Neural cell (in vitro differentiated cells): Measurements from ENCODE around the gene TPRG1. TPM values are rescaled to one million over a fixed set of nuclear protein-coding genes. Genes with fewer than 3 reads are reported as not detected.

ENCODE experiments used
- H2AFZ ChIP-seq: fragments of 200-600, 300-800 bp; sonication (generic), shearing (Covaris generic); 2 replicates; pipeline ENCODE4 v1.6.0; 2014; ENCODE audit warnings: low read depth, mild to moderate bottlenecking, antibody characterized with exemption, low read length, moderate library complexity
- H3F3A ChIP-seq: fragments of 200-600 bp; shearing (Covaris generic); 2 replicates; pipeline ENCODE4 v1.6.1; 2016; ENCODE audit warnings: mild to moderate bottlenecking, moderate library complexity, mixed read lengths, antibody characterized with exemption, low read length; ENCODE audit not compliant: insufficient read depth, poor library complexity, severe bottlenecking
- H3K27ac ChIP-seq: fragments of 200-600, 300-800 bp; sonication (generic), shearing (Covaris generic); 2 replicates; pipeline ENCODE4 v1.5.1; 2014; ENCODE audit warnings: mild to moderate bottlenecking, low read length, moderate library complexity
- H3K27me3 ChIP-seq: fragments of 300-800, 200-600 bp; sonication (generic), shearing (Covaris generic); 2 replicates; pipeline ENCODE4 v1.6.0; 2014; ENCODE audit warnings: mild to moderate bottlenecking, low read depth, low read length, moderate library complexity; ENCODE audit not compliant: insufficient read depth
- H3K36me3 ChIP-seq: fragments of 300-800, 200-600 bp; sonication (generic), shearing (Covaris generic); 2 replicates; pipeline ENCODE4 v1.5.1; 2014; ENCODE audit warnings: mild to moderate bottlenecking, antibody characterized with exemption, low read length, moderate library complexity; ENCODE audit not compliant: insufficient read depth
- H3K4me2 ChIP-seq: fragments of 300-800, 200-600 bp; sonication (generic), shearing (Covaris generic); 2 replicates; pipeline ENCODE4 v1.6.0; 2014; ENCODE audit warnings: mild to moderate bottlenecking, low read length
- H3K4me3 ChIP-seq: fragments of 300-800, 200-600 bp; sonication (generic), shearing (Covaris generic); 2 replicates; pipeline ENCODE4 v1.5.1; 2014; ENCODE audit warnings: mild to moderate bottlenecking, low read length, moderate library complexity
- H3K79me2 ChIP-seq: fragments of 200-600 bp; shearing (Covaris generic); replicated peaks from 2 replicates; pipeline ENCODE4 v1.6.0; 2014; ENCODE audit warnings: mild to moderate bottlenecking, low read length, moderate library complexity; ENCODE audit not compliant: insufficient read depth
- H3K9ac ChIP-seq: fragments of 300-800, 200-600 bp; sonication (generic), shearing (Covaris generic); 2 replicates; pipeline ENCODE4 v1.6.1; 2016; ENCODE audit warnings: mild to moderate bottlenecking, low read length, mixed read lengths
- H3K9me2 ChIP-seq: fragments of 200-600 bp; shearing (Covaris generic); 2 replicates; pipeline ENCODE4 v1.6.1; 2016; ENCODE audit warnings: mild to moderate bottlenecking, low read length, mixed read lengths; ENCODE audit not compliant: insufficient read depth
- H3K9me3 ChIP-seq: fragments of 200-600, 300-800 bp; sonication (generic), shearing (Covaris generic); 2 replicates; pipeline ENCODE4 v1.6.1; 2016; ENCODE audit warnings: mild to moderate bottlenecking, mixed run types, low read length, moderate library complexity, mixed read lengths
- H4K20me1 ChIP-seq: fragments of 200-600 bp; shearing (Covaris generic); 2 replicates; pipeline ENCODE4 v1.6.1; 2016; ENCODE audit warnings: mild to moderate bottlenecking, mixed run types; ENCODE audit not compliant: insufficient read depth
- CTCF ChIP-seq: fragments of 450-650 bp; IDR thresholded peaks from 2 replicates; pipeline ENCODE4 v1.5.1; 2014; ENCODE audit warnings: antibody characterized with exemption, mild to moderate bottlenecking, moderate library complexity; ENCODE audit not compliant: poor library complexity, severe bottlenecking
- EP300 ChIP-seq: fragments of 450-650 bp; conservative IDR thresholded peaks from 2 replicates; pipeline ENCODE4 v1.6.1; 2014; ENCODE audit warnings: antibody characterized with exemption, mild to moderate bottlenecking, moderate library complexity; ENCODE audit not compliant: poor library complexity, severe bottlenecking
- EZH2 ChIP-seq: fragments of 200-600, 300-800 bp; shearing (Covaris generic), sonication (generic); IDR thresholded peaks from 2 replicates; pipeline ENCODE4 v1.6.1; 2014; ENCODE audit warnings: antibody characterized with exemption, low read length, borderline replicate concordance, mild to moderate bottlenecking; ENCODE audit not compliant: insufficient read depth, poor library complexity, severe bottlenecking
- MXI1 ChIP-seq: fragments of 450-650 bp; conservative IDR thresholded peaks from 2 replicates; pipeline ENCODE4 v1.6.1; 2014; ENCODE audit warnings: antibody characterized with exemption, mild to moderate bottlenecking; ENCODE audit not compliant: poor library complexity, severe bottlenecking
- POLR2AphosphoS5 ChIP-seq: IDR thresholded peaks from 2 replicates; pipeline ENCODE4 v1.6.1; 2012
- RAD21 ChIP-seq: fragments of 450-650 bp; conservative IDR thresholded peaks from 2 replicates; pipeline ENCODE4 v1.6.1; 2014; ENCODE audit warnings: antibody characterized with exemption, mild to moderate bottlenecking, moderate library complexity
- SMC3 ChIP-seq: fragments of 450-650 bp; conservative IDR thresholded peaks from 2 replicates; pipeline ENCODE4 v1.6.1; 2014; ENCODE audit warnings: antibody characterized with exemption, mild to moderate bottlenecking, moderate library complexity; ENCODE audit not compliant: poor library complexity
- TAF1 ChIP-seq: IDR thresholded peaks from 2 replicates; pipeline ENCODE4 v1.6.1; 2012; ENCODE audit warnings: low read depth
- polyA plus RNA-seq: library from polyadenylated mRNA; depleted of rRNA; stranded (reverse); fragments of >200 nt; gene quantifications from 2 replicates; pipeline ENCODE4 v1.2.3, GENCODE V29; 2014
- TF ChIP-seq, protein P1 (sequence below): IDR thresholded peaks from 2 replicates; pipeline ENCODE4 v1.6.1; 2012; ENCODE audit warnings: borderline replicate concordance

Gene TPRG1
- polyA plus RNA-seq, 1 donor from 2014 or later = 0.17 TPM

GRCh38 chr3:189316296-189317019, 144.7 kb downstream of the TPRG1 start:
- Histone ChIP-seq H3K79me2 (no peaks in the 10 kb centered on the region), H3K4me3 (no peak overlapping the region), H3K9ac (no peak overlapping the region), H3K27ac (no peak overlapping the region), H3F3A (no peaks in the 10 kb centered on the region), H3K4me2 (no peak overlapping the region), H3K27me3 (no peaks in the 10 kb centered on the region), H3K9me2 (no peaks in the 10 kb centered on the region), H2AFZ (no peak overlapping the region), H3K9me3 (no peaks in the 10 kb centered on the region), H3K36me3 (no peaks in the 10 kb centered on the region), H4K20me1 (no peaks in the 10 kb centered on the region)
- TF ChIP-seq RAD21 (no peak), EZH2 (no peak), POLR2AphosphoS5 (no peak), MXI1 (no peak), SMC3 (no peak)
- TF ChIP-seq, protein P1, sequence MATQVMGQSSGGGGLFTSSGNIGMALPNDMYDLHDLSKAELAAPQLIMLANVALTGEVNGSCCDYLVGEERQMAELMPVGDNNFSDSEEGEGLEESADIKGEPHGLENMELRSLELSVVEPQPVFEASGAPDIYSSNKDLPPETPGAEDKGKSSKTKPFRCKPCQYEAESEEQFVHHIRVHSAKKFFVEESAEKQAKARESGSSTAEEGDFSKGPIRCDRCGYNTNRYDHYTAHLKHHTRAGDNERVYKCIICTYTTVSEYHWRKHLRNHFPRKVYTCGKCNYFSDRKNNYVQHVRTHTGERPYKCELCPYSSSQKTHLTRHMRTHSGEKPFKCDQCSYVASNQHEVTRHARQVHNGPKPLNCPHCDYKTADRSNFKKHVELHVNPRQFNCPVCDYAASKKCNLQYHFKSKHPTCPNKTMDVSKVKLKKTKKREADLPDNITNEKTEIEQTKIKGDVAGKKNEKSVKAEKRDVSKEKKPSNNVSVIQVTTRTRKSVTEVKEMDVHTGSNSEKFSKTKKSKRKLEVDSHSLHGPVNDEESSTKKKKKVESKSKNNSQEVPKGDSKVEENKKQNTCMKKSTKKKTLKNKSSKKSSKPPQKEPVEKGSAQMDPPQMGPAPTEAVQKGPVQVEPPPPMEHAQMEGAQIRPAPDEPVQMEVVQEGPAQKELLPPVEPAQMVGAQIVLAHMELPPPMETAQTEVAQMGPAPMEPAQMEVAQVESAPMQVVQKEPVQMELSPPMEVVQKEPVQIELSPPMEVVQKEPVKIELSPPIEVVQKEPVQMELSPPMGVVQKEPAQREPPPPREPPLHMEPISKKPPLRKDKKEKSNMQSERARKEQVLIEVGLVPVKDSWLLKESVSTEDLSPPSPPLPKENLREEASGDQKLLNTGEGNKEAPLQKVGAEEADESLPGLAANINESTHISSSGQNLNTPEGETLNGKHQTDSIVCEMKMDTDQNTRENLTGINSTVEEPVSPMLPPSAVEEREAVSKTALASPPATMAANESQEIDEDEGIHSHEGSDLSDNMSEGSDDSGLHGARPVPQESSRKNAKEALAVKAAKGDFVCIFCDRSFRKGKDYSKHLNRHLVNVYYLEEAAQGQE = no peak

DNA sequence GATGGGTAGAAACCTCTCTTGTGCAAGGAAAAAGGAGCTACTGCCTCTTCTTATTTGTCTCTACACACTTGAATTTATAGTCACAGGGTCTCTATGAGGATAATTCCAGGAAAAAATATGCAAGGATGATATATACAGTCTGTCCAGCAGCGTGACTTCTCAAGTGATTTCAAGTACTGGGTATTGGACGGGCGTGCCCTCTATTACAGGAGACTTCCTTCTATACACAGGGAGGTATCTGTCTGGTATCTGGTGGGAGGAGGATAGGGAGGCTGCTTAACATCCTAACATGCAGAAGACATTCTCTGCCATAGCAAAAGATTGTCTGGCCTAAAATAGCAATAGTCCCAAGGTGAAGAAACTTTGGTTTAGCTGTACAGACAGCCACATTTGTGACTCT, 146.1 kb downstream of the TPRG1 start:
- H3K4me3 ChIP-seq = no peak overlapping the region
- H3K4me2 ChIP-seq = no peak overlapping the region
- H3F3A ChIP-seq = no peaks in the 10 kb centered on the region
- no peaks in the 10 kb centered on the region for H3K36me3 ChIP-seq
- no peak for TF ChIP-seq MXI1
- no peak for TF ChIP-seq CTCF
- TF ChIP-seq EZH2 = no peak
- no peak for TF ChIP-seq RAD21
- no peak for TF ChIP-seq POLR2AphosphoS5
- TF ChIP-seq SMC3 = no peak
- TF ChIP-seq EP300 = no peak
- TF ChIP-seq, protein P1 = no peak
- TF ChIP-seq TAF1 = no peak
- no peaks in the 10 kb centered on the region for H3K9me3 ChIP-seq
- no peak overlapping the region for H3K9ac ChIP-seq
- H2AFZ ChIP-seq = no peak overlapping the region
- H3K27me3 ChIP-seq = no peaks in the 10 kb centered on the region
- H3K9me2 ChIP-seq = no peaks in the 10 kb centered on the region
- no peaks in the 10 kb centered on the region for H4K20me1 ChIP-seq
- no peaks in the 10 kb centered on the region for H3K79me2 ChIP-seq
- no peak overlapping the region for H3K27ac ChIP-seq
